WTC11 (cell line): ENCODE results near the gene SYT8. TPM values are rescaled to one million over a fixed set of nuclear protein-coding genes. Genes with fewer than 3 reads are reported as not detected.

Source experiments
- ATAC-seq: fragments of 200-7000 bp; cut with Tn5 transposase; 2 replicates; pipeline ENCODE4 v1.10.0; 2021; ENCODE audit warnings: mild to moderate bottlenecking, moderate library complexity
- CTCF ChIA-PET: fragments of 300-600 bp; sonication (Branson Sonifier 250); formaldehyde crosslinking; loops from one replicate; lab custom pipeline; 2021; ENCODE audit warnings: antibody characterized with exemption; lab: Charles Lee
- POLR2A ChIA-PET: fragments of 350-600 bp; sonication (Branson Sonifier 250); formaldehyde crosslinking; loops from one replicate; lab custom pipeline; 2021; ENCODE audit warnings: antibody characterized with exemption; lab: Charles Lee
- DNase-seq: peaks from one replicate; pipeline ENCODE4 v3.0.0; 2021; ENCODE audit warnings: low spot score
- H3K27ac Mint-ChIP-seq: 2 replicates; pipeline ENCODE4 v1.8.0; 2021; ENCODE audit warnings: mixed read lengths
- H3K27me3 Mint-ChIP-seq: 2 replicates; pipeline ENCODE4 v1.8.0; 2021; ENCODE audit warnings: low read depth, mild to moderate bottlenecking, moderate library complexity, mixed read lengths
- H3K36me3 Mint-ChIP-seq: 2 replicates; pipeline ENCODE4 v1.8.0; 2021; ENCODE audit warnings: mixed read lengths
- H3K4me1 Mint-ChIP-seq: 2 replicates; pipeline ENCODE4 v1.8.0; 2022; ENCODE audit warnings: mixed read lengths
- H3K4me3 Mint-ChIP-seq: 2 replicates; pipeline ENCODE4 v1.8.0; 2021; ENCODE audit warnings: mild to moderate bottlenecking, moderate library complexity, mixed read lengths
- H3K9me3 Mint-ChIP-seq: 2 replicates; pipeline ENCODE4 v1.8.0; 2021; ENCODE audit warnings: mixed read lengths
- AFF4 ChIP-seq: sonication (generic); formaldehyde crosslinking; IDR thresholded peaks from 2 replicates; pipeline ENCODE4 v1.8.1; 2023; ENCODE audit warnings: mild to moderate bottlenecking, missing genetic modification reagents, borderline replicate concordance
- AR ChIP-seq: fragments of 250-450 bp; sonication (Bioruptor Pico); IDR thresholded peaks from 2 replicates; pipeline ENCODE4 v1.9.0; 2021; ENCODE audit warnings: mild to moderate bottlenecking
- ATF6 ChIP-seq: sonication (generic); formaldehyde crosslinking; IDR thresholded peaks from 2 replicates; pipeline ENCODE4 v1.8.1; 2023; ENCODE audit warnings: mild to moderate bottlenecking, missing genetic modification reagents
- EMX1 ChIP-seq: fragments of 250-450 bp; sonication (Bioruptor Pico); IDR thresholded peaks from 2 replicates; pipeline ENCODE4 v1.8.0; 2021; ENCODE audit warnings: mild to moderate bottlenecking
- FOXK1 ChIP-seq: sonication (generic); formaldehyde crosslinking; IDR thresholded peaks from 2 replicates; pipeline ENCODE4 v1.8.0; 2022; ENCODE audit warnings: mild to moderate bottlenecking, moderate library complexity, missing genetic modification reagents
- FOXP4 ChIP-seq: sonication (generic); formaldehyde crosslinking; IDR thresholded peaks from 2 replicates; pipeline ENCODE4 v1.8.0; 2022; ENCODE audit warnings: mild to moderate bottlenecking, missing genetic modification reagents
- GABPB1 ChIP-seq: sonication (generic); formaldehyde crosslinking; IDR thresholded peaks from 2 replicates; pipeline ENCODE4 v1.8.1; 2023; ENCODE audit warnings: mild to moderate bottlenecking, missing genetic modification reagents
- HMGA2 ChIP-seq: fragments of 250-450 bp; sonication (Bioruptor Pico); IDR thresholded peaks from 2 replicates; pipeline ENCODE4 v1.4.0; 2021; ENCODE audit warnings: mild to moderate bottlenecking, moderate library complexity
- IRF1 ChIP-seq: sonication (generic); formaldehyde crosslinking; IDR thresholded peaks from 2 replicates; pipeline ENCODE4 v1.8.0; 2023; ENCODE audit warnings: missing genetic modification reagents
- KAT7 ChIP-seq: sonication (generic); formaldehyde crosslinking; IDR thresholded peaks from 2 replicates; pipeline ENCODE4 v1.8.1; 2023; ENCODE audit warnings: missing genetic modification reagents, mild to moderate bottlenecking, borderline replicate concordance
- MXD4 ChIP-seq: fragments of 250-450 bp; sonication (Bioruptor Pico); IDR thresholded peaks from 2 replicates; pipeline ENCODE4 v1.8.0; 2021; ENCODE audit warnings: mild to moderate bottlenecking, moderate library complexity, borderline replicate concordance
- NR1H2 ChIP-seq: sonication (generic); formaldehyde crosslinking; IDR thresholded peaks from 2 replicates; pipeline ENCODE4 v1.9.0; 2021; ENCODE audit warnings: mild to moderate bottlenecking, moderate library complexity, missing genetic modification reagents
- NR2C2 ChIP-seq: sonication (generic); formaldehyde crosslinking; IDR thresholded peaks from 2 replicates; pipeline ENCODE4 v1.8.0; 2022; ENCODE audit warnings: mild to moderate bottlenecking, missing genetic modification reagents
- PRRX2 ChIP-seq: fragments of 250-450 bp; sonication (Bioruptor Pico); IDR thresholded peaks from 2 replicates; pipeline ENCODE4 v1.8.0; 2021; ENCODE audit warnings: mild to moderate bottlenecking
- ZNF219 ChIP-seq: sonication (generic); formaldehyde crosslinking; IDR thresholded peaks from 2 replicates; pipeline ENCODE4 v1.8.0; 2023; ENCODE audit warnings: missing genetic modification reagents, mild to moderate bottlenecking, borderline replicate concordance
- ZNF232 ChIP-seq: sonication (generic); formaldehyde crosslinking; IDR thresholded peaks from 2 replicates; pipeline ENCODE4 v1.8.0; 2022; ENCODE audit warnings: mild to moderate bottlenecking, missing genetic modification reagents
- ZNF423 ChIP-seq: fragments of 250-450 bp; sonication (Bioruptor Pico); IDR thresholded peaks from 2 replicates; pipeline ENCODE4 v2.1.2; 2022; ENCODE audit warnings: mild to moderate bottlenecking, moderate library complexity
- ZNF532 ChIP-seq: fragments of 250-450 bp; sonication (Bioruptor Pico); IDR thresholded peaks from 2 replicates; pipeline ENCODE4 v1.9.0; 2021; ENCODE audit warnings: mild to moderate bottlenecking, borderline replicate concordance
- total RNA-seq: library from RNA; stranded (reverse); gene quantifications from 3 replicates; pipeline ENCODE4 v1.2.3, GENCODE V29; 2021

The SYT8 gene
- total RNA-seq, 1 experiment from 2014 or later: 0.37 TPM

GRCh38 chr11:1785749-1786413 is 48.9 kb upstream of the SYT8 start (continued):
- TF ChIP-seq ZNF532 (CRISPR knock-in tag) (no peak), ATF6 (CRISPR knock-in tag) (no peak), MXD4 (CRISPR knock-in tag) (no peak), HMGA2 (CRISPR knock-in tag) (no peak)

GRCh38 chr11:1786466-1786865 is 48.3 kb upstream of the SYT8 start:
- no peak overlapping the region for H3K27ac Mint-ChIP-seq
- peaks cover 25% of the 10 kb centered on the region for H3K27me3 Mint-ChIP-seq
- no peaks in the 10 kb centered on the region for H3K36me3 Mint-ChIP-seq
- peaks cover 7% of the 10 kb centered on the region for H3K9me3 Mint-ChIP-seq
- DNase-seq: no peak
- POLR2A ChIA-PET: no interaction called here
- CTCF ChIA-PET: interaction anchor here (1.0 to 2.1 kb wide), 6 partner anchors 10 to 134 kb away, joined by 3 to 11 read pairs (median 6); no protein-coding TSS in a partner anchor
- no peaks in the 10 kb centered on the region for H3K4me1 Mint-ChIP-seq
- TF ChIP-seq FOXK1 (CRISPR knock-in tag) (no peak), AFF4 (no peak), PRRX2 (CRISPR knock-in tag) (no peak), NR2C2 (CRISPR knock-in tag) (no peak), EMX1 (CRISPR knock-in tag) (no peak), ZNF219 (CRISPR knock-in tag) (no peak), KAT7 (CRISPR knock-in tag) (no peak), ZNF232 (CRISPR knock-in tag) (no peak), GABPB1 (CRISPR knock-in tag) (no peak), NR1H2 (no peak), ZNF423 (CRISPR knock-in tag) (no peak), AR (CRISPR knock-in tag) (no peak), FOXP4 (CRISPR knock-in tag) (no peak), IRF1 (no peak), HMGA2 (CRISPR knock-in tag) (no peak)
- TF ChIP-seq, all 79 proteins: peak for 0
- H3K4me3 Mint-ChIP-seq: no peak overlapping the region
- ATAC-seq: no peak
